ENCODE results near the gene PAK5.

PAK5 gene

DNA sequence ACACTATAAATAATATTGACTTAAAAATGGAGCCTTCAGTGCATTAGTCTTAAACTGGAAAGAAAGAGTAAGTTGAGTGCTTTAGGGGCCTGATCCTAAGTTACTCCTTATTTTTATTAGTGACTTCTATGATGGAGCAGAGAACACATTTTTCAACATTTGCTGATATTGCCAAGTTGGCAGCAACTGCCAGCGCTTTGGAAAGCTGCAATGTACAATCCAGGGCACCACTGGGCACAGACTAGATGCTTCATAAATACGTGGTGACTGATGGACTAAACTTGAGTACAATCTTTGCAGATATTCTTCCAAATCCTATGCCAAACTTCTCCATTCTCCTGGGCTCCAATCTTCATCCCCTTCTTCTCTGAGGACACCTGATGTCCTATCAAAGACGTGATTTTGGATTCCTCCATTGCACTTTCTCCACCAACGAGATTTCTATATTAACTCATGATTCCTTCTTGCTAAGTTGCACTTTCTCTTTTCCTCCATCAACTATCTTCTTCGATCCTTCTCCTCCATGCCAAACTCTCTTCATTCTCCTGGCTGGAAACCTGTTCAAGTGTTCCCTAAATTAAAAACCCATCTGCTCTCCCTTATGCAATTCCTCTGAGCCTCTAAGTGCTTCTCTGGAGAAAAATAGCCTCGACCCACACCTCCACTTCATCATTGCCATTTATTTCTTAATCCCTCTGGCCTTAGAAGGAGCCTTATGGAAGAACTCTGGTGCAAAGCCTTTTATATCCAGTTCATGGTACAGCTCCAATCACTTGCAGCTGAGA is 28.5 kb upstream of the PAK5 start:
- TF ChIP-seq, protein P1, sequence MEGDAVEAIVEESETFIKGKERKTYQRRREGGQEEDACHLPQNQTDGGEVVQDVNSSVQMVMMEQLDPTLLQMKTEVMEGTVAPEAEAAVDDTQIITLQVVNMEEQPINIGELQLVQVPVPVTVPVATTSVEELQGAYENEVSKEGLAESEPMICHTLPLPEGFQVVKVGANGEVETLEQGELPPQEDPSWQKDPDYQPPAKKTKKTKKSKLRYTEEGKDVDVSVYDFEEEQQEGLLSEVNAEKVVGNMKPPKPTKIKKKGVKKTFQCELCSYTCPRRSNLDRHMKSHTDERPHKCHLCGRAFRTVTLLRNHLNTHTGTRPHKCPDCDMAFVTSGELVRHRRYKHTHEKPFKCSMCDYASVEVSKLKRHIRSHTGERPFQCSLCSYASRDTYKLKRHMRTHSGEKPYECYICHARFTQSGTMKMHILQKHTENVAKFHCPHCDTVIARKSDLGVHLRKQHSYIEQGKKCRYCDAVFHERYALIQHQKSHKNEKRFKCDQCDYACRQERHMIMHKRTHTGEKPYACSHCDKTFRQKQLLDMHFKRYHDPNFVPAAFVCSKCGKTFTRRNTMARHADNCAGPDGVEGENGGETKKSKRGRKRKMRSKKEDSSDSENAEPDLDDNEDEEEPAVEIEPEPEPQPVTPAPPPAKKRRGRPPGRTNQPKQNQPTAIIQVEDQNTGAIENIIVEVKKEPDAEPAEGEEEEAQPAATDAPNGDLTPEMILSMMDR (IDR thresholded peaks at IDR 0.05; ENCODE audit: low read depth, low read length): no peak
- DNase-seq (ENCODE audit: extremely low read depth, low read depth): no peak

DNA sequence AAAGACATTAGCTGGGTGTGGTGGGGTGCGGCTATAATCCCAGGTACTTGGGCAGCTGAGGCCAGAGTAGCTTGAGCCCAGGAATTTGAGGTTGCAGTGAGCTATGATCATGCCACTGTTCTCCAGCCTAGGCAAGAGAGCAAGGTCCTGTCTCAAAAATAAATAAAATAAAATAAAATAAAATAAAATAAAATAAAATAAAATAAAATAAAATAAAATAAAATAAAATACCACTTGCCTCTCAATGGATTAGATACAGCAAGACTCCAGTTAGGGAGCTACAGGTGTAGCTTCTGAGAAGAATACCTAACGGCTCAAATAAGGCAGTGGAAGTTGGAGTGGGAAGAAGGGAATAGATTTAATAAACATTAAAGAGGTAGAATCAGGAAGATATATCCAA is 13.7 kb upstream of the PAK5 start:
- TF ChIP-seq, protein P1 (IDR thresholded peaks at IDR 0.05; ENCODE audit: low read depth, low read length): no peak

DNA sequence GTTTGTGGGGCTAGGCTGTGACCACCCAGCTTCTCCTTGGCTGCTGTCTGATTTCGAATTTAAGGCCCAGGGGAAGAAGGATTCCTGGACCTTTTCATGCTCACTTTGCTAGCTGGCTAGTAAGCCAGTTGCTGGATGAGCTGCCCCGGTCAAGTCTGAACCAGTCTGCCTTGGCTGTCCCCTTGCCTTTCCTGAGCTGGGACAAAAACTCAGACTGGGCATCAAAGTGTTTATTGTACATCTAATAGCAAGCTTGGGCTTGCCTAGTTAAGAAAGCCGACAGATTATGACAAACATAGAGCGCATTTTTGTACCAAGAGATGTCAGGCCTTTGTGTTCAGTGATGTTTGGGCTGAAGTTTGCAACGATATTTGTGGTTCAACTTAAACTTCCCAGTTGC is 750 bp upstream of the PAK5 start:
- DNase-seq (ENCODE audit: extremely low read depth, low read depth): no peak
- TF ChIP-seq, protein P1 (IDR thresholded peaks at IDR 0.05; ENCODE audit: low read depth, low read length): no peak

More for the DNA sequence above, 13.7 kb upstream of the PAK5 start:
- no peak for DNase-seq (ENCODE audit: extremely low read depth, low read depth)

DNA sequence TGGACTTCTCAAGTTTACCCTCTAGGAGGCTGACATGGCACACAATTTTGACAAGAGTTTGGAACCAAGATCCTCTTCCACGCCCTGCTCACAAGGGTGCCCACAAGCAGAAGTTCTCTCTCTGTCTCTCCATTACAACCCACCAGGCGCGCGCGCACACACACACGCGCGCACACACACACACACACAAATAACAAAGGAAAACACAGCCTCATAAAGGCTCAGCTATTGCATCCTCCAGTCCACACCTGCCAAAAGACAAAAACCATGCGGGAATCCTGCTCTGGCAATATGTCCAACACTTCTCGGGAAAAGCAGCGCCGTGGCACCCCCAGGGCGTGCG is 870 bp downstream of the PAK5 start:
- TF ChIP-seq, protein P1 (IDR thresholded peaks at IDR 0.05; ENCODE audit: low read depth, low read length): no peak
- DNase-seq (ENCODE audit: extremely low read depth, low read depth): no peak

DNA sequence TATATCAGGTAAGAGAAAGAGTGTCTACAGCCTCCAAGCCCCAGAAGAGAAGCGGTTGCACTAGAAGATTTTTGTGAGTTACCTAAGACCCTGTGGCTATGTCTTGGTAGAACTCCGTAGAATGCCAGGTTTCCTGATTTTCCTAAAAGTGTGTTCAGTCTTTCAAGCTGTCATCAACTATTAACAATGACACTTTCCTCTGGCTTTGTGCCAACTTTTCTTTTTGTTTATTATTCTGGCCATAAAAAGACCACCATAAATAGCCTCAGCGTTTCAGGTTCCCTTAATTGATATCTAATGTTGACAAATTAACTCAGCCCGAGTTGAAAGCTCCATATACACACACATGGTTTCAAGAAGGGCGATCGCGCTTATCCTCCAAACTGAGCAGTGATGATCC is 1.2 kb downstream of the PAK5 start:
- no peak for DNase-seq (ENCODE audit: extremely low read depth, low read depth)

DNA sequence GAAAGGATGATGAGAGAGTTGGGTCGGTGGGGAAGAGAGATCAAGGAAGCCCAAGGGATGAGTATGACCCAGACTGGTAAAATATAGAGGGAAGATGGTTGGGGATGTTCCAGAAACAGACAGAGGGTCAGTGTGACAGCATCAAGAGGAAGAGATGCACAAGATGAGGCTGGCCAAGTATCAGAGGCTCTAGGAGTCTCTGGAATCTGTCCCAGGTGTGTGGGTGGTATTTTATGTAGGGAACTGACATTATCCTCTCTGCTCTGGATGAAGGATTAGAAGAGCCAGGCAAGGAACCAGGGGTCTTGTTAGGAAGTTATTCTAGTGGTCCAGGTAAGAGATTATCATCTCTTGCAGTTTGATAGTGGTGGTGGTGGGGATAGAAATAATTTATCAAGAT is 3.6 kb downstream of the PAK5 start:
- no peak for DNase-seq (ENCODE audit: extremely low read depth, low read depth)
- TF ChIP-seq, protein P1 (IDR thresholded peaks at IDR 0.05; ENCODE audit: low read depth, low read length): no peak

More for the DNA sequence above, 1.2 kb downstream of the PAK5 start:
- TF ChIP-seq, protein P1 (IDR thresholded peaks at IDR 0.05; ENCODE audit: low read depth, low read length): no peak

DNA sequence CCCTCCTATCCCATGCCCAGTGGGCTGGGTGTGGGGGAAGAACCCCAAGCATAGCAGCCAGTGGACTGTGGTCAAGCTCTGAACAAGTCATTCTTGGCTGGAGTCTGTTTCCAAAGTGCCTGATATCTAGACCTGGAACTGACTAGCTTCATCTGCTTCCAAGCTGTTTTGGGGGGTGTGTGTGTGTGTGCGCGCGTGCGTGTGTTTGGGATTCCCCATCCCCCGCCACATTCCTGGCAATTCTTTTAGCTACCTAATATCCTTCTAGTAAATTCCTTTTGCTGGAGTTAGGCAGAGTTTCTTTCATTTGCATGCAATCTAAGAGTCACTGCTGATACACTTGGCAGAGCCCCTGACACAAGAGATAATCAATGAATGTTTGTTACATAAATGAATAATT is 7.8 kb downstream of the PAK5 start:
- DNase-seq (ENCODE audit: extremely low read depth, low read depth): no peak
- TF ChIP-seq, protein P1 (IDR thresholded peaks at IDR 0.05; ENCODE audit: low read depth, low read length): no peak

All from AG09319 (cell line).